GM10266 (cell line): ENCODE data around the gene SLC25A18.

Source experiments
- DNase-seq: peaks from one replicate; pipeline ENCODE4 v3.0.0; 2012; ENCODE audit errors: extremely low spot score
- TF ChIP-seq, protein P1 (sequence below): IDR thresholded peaks from 2 replicates; pipeline ENCODE4 v1.5.1; 2012; ENCODE audit warnings: mild to moderate bottlenecking, low read depth; ENCODE audit not compliant: control insufficient read depth, insufficient read depth; ENCODE audit errors: missing control alignments

SLC25A18 gene

DNA sequence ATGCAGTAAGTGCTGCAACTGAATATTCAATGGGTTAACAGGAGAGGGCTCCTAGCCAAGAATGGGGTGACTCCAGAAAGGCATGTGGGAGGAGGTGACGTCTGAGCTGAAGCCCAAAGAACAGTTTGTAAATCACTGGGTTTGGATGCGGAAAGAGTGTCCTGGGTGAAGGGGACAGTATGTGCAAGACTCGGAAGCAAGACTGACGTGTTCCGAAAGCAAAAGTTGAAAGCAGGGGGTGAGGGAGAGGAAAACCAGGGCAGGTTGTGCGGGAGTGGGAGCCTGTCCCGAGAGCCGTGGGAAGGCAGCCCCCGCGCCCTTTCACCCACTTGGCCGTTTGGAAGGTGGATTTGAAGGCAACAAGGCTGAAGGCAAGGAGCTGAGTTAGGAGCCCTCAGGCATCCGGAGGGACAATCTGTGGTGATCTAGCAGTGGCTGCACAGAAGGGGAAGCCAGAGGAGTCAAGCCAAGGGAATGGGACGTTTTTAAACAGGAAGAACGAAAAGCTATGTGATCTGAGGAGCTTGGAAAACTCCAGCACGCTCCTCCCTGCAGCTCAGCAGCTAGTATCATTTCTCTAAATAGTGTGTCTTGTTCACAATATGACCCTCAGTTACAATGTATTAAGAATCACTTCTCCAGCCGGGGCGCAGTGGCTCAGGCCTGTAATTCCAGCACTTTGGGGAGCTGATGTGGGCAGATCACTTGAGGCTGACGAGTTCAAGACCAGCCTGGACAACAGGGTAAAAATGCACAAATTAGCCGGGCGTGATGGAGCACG, 7.7 kb downstream of the SLC25A18 start:
- DNase-seq = no peak
- TF ChIP-seq, protein P1, sequence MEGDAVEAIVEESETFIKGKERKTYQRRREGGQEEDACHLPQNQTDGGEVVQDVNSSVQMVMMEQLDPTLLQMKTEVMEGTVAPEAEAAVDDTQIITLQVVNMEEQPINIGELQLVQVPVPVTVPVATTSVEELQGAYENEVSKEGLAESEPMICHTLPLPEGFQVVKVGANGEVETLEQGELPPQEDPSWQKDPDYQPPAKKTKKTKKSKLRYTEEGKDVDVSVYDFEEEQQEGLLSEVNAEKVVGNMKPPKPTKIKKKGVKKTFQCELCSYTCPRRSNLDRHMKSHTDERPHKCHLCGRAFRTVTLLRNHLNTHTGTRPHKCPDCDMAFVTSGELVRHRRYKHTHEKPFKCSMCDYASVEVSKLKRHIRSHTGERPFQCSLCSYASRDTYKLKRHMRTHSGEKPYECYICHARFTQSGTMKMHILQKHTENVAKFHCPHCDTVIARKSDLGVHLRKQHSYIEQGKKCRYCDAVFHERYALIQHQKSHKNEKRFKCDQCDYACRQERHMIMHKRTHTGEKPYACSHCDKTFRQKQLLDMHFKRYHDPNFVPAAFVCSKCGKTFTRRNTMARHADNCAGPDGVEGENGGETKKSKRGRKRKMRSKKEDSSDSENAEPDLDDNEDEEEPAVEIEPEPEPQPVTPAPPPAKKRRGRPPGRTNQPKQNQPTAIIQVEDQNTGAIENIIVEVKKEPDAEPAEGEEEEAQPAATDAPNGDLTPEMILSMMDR = no peak

GRCh38 chr22:17575151-17575550, 11.9 kb downstream of the SLC25A18 start:
- TF ChIP-seq, protein P1 = no peak

DNA sequence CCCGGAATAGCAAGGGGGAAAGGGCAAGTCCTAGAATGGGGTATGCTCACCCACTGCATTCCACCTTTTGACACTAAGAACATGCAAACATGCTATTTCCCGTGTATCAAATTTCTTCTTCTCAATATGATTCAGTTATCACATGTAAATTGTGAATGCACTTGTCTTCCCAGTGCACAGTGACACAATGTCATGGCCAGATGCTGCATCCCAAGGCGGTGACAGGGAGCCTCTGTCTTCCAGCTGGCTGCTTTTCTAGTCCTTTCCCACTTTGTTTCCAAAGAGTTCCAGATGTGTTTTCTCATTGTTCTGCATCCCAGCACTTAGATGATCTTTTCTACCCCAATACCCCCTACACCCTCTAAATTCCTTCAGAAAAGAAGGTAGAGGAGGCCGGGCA, 12.4 kb downstream of the SLC25A18 start:
- DNase-seq = no peak

More at GRCh38 chr22:17575151-17575550, 11.9 kb downstream of the SLC25A18 start:
- no peak for DNase-seq

DNA sequence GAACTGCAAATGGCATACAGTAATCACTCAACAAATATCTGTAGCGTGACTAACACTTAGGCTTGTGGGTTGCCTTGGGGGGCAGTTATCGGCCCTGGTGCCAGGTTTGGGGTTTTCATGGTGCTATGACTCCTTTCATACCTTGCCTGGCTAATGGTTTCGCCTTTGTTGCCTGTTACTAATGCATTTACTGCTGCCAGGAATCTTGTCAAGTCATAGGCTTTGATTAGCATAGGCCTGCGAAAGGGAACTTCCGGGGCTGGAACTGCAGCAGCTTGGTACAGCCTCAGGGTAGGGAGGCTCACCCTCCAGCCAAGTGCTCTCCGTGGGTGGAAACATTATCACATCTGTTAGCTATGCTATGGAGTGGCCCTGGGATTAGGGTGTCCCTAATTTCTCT, 13.2 kb downstream of the SLC25A18 start:
- TF ChIP-seq, protein P1 = no peak
- DNase-seq = no peak

More for the DNA sequence above, 12.4 kb downstream of the SLC25A18 start:
- TF ChIP-seq, protein P1 = no peak

GRCh38 chr22:17578136-17578754, 14.9 kb downstream of the SLC25A18 start:
- TF ChIP-seq, protein P1 = no peak
- no peak for DNase-seq

DNA sequence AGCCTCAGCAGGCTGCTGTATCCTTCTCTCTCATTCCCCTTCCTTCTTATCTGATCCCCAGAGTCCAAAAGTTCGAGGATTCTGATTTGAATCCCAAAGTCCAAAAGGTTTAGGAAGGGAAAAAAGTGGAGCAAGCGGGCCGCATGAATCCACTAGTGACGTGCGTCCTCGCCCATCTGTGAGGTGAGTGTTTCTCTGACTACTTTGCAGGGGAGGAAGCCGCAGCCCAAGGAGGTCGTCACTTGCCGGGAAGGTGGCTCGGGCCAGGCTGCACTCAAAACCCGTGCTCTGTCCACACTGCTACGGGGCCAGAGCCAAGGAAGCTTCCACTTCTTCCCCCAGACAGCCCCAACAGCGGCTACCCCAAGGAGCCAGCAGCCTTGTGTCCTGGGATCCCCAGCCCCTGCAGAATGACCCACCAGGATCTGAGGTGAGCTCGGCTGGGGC, 16.3 kb downstream of the SLC25A18 start:
- no peak for DNase-seq
- TF ChIP-seq, protein P1 = no peak
